ENCODE results near the gene CCDC124. TPM values are rescaled to one million over a fixed set of nuclear protein-coding genes. Genes with fewer than 3 reads are reported as not detected.

CCDC124 gene, protein sequence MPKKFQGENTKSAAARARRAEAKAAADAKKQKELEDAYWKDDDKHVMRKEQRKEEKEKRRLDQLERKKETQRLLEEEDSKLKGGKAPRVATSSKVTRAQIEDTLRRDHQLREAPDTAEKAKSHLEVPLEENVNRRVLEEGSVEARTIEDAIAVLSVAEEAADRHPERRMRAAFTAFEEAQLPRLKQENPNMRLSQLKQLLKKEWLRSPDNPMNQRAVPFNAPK
- polyA plus RNA-seq: 56.8 to 87.0 TPM (median 58.7 TPM) in 3 replicates
- 53.5 TPM for polyA plus RNA-seq (2011; ENCODE audit: low read depth)
- polyA plus RNA-seq (2011; cell fraction: cytosol; rRNA removed): 34.7 and 119 TPM in 2 replicates
- 49.3 and 68.1 TPM in 2 replicates for polyA plus RNA-seq (2011; cell fraction: nucleus; rRNA removed)
- polyA plus RNA-seq (2012; ENCODE audit: low replicate concordance): 59.4 and 143 TPM in 2 replicates
- polyA minus RNA-seq: 6.0 to 9.8 TPM (median 6.4 TPM) in 3 replicates
- polyA minus RNA-seq (2011; cell fraction: cytosol; rRNA and poly(A)+ RNA removed): 33.4 TPM
- 10.2 and 12.6 TPM in 2 replicates for polyA minus RNA-seq (2011; cell fraction: nucleus; rRNA and poly(A)+ RNA removed)

DNA sequence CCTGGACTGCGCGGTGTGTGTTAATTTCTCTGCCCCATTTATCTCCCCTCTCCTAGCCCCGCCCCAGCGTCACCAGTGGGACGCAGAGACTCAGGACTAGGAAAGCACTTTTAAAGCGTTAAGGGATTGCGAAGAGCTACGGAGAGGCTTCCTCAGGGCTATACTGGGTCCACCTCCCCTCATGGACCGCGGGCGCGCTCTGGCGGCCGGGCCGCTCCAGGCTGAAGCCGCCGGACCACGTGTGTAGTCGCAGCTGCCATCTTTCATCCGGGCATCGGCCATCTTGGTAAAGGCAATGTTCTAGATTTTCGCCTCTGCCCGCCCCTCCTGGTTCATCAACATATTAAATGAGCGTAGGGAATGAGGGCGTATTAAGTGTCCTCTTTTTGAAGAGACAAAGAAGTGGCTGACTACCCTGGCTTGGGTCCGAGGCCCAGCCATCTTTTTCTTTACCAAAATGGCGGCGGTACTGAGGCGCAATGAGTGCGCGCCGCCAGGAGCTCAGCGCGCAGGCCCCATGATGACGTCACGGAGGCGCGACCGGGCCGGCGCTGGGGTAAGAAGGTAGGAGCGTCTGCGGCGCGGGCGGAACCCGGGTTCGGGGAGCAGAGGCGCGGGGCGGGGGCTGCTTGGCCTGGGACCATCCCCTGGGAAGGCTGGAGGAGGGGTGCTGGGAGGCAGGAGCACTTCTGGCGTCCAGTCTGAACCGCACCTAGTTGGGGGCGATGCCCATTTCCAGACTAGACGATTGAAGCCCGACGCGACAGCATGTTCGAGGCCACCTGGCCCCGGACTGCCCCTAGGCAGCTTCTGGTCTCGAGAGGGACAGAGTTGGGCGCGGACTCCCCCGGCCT, at the start of gene CCDC124:
Gene CCDC124 (plus strand): TSS at position 531 of the 854 bp plus-strand sequence. CDS start 3,406 bp downstream, outside the sequence.
- H3K27me3 ChIP-seq (ENCODE audit: control insufficient read depth, extremely low read depth, insufficient read depth, low read length): no peaks in the 10 kb centered on the region
- H4K20me1 ChIP-seq (ENCODE audit: control insufficient read depth, extremely low read depth, insufficient read depth, low read length): peaks cover 3% of the 10 kb centered on the region
- peak within 1 kb of the TSS; percentile 99 for H2AFZ ChIP-seq (ENCODE audit: control insufficient read depth, low read length)
- H3K9me3 ChIP-seq (ENCODE audit: control insufficient read depth, low read depth, low read length): no peaks in the 10 kb centered on the region
- peaks cover 0 to 4% of the 10 kb centered on the region in 2 experiments for H3K36me3 ChIP-seq (ENCODE audit: control insufficient read depth in 2 of 2, extremely low read depth in 1 of 2, insufficient read depth in 2 of 2, low read length in 2 of 2)
- H3K4me2 ChIP-seq (ENCODE audit: control insufficient read depth, extremely low read depth, insufficient read depth, low read depth, low read length): peak within 1 kb of the TSS; percentile 97
- FAIRE-seq (peak; percentile 74), DNase-seq (ENCODE audit: low read depth, low spot score) (no peak)
- peak within 1 kb of the TSS; percentile 96 for H3K9ac ChIP-seq (ENCODE audit: control insufficient read depth, extremely low read depth, insufficient read depth, low read length)
- dilution Hi-C loops (cut with MboI; ENCODE audit: extremely low pct_ligation_motif_present, low sequenced_read_pairs): no loop called here
- H3K9me1 ChIP-seq (ENCODE audit: control insufficient read depth, extremely low read depth, insufficient read depth, low read length): no peaks in the 10 kb centered on the region
- peak within 1 kb of the TSS; percentile 80 to 83 (median 82) for H3K4me3 ChIP-seq (ENCODE audit: control insufficient read depth in 2 of 3, extremely low read depth in 1 of 3, insufficient read depth in 2 of 3, low read depth in 1 of 3, low read length in 3 of 3)
- peaks cover 19% of the 10 kb centered on the region for H3K79me2 ChIP-seq (ENCODE audit: control insufficient read depth, insufficient read depth, low read length)
- peaks cover 12% of the 10 kb centered on the region for H3K4me1 ChIP-seq (ENCODE audit: control insufficient read depth, extremely low read depth, insufficient read depth, low read length)
- TF ChIP-seq EZH2 (IDR thresholded peaks at IDR 0.05; ENCODE audit: low read length): no peak
- TF ChIP-seq, protein P1, sequence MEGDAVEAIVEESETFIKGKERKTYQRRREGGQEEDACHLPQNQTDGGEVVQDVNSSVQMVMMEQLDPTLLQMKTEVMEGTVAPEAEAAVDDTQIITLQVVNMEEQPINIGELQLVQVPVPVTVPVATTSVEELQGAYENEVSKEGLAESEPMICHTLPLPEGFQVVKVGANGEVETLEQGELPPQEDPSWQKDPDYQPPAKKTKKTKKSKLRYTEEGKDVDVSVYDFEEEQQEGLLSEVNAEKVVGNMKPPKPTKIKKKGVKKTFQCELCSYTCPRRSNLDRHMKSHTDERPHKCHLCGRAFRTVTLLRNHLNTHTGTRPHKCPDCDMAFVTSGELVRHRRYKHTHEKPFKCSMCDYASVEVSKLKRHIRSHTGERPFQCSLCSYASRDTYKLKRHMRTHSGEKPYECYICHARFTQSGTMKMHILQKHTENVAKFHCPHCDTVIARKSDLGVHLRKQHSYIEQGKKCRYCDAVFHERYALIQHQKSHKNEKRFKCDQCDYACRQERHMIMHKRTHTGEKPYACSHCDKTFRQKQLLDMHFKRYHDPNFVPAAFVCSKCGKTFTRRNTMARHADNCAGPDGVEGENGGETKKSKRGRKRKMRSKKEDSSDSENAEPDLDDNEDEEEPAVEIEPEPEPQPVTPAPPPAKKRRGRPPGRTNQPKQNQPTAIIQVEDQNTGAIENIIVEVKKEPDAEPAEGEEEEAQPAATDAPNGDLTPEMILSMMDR (optimal IDR thresholded peaks at IDR 0.05 in 1 of 3, IDR thresholded peaks at IDR 0.05 in 1 of 3, conservative IDR thresholded peaks at IDR 0.05 in 1 of 3; ENCODE audit: extremely low read depth in 1 of 3, insufficient read depth in 2 of 3, low read length in 3 of 3): peak; percentile 96 to 99 (median 98)
- H3K27ac ChIP-seq (ENCODE audit: control insufficient read depth, insufficient read depth, low read length): peak within 1 kb of the TSS; percentile 99

DNA sequence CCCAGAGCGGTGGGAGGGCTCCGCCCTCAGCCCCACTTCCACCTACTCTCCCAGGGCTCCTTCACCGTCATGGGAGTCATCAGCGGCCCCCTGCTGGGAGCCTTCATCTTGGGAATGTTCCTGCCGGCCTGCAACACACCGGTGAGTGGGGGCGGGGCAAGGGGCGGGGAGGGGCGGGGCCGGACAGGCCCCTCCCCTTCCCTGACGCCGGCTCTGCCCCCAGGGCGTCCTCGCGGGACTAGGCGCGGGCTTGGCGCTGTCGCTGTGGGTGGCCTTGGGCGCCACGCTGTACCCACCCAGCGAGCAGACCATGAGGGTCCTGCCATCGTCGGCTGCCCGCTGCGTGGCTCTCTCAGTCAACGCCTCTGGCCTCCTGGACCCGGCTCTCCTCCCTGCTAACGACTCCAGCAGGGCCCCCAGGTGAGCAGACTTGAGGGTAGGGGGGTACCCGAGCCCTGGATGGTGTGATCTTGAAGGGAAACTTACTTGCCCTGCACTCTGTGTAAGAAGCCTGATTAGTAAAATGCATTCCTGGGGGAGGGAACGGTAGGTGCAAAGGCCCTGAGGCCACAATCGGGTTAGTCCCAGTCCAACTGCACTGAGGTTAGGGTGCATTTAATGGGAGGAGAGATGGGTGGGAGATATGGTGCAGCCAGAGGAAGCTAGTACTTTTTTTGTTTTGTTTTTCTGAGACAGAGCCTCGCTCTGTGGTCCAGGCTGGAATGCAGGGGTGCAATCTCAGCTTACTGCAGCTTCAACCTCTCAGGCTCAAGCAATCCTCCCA, 49.0 kb upstream of the CCDC124 start:
- Histone ChIP-seq H3K4me1 (ENCODE audit: control insufficient read depth, extremely low read depth, insufficient read depth, low read length) (no peaks in the 10 kb centered on the region), H3K4me2 (ENCODE audit: control insufficient read depth, extremely low read depth, insufficient read depth, low read depth, low read length) (no peak overlapping the region), H3K27me3 (ENCODE audit: control insufficient read depth, extremely low read depth, insufficient read depth, low read length) (no peaks in the 10 kb centered on the region), H4K20me1 (ENCODE audit: control insufficient read depth, extremely low read depth, insufficient read depth, low read length) (no peaks in the 10 kb centered on the region), H3K9me3 (ENCODE audit: control insufficient read depth, low read depth, low read length) (no peaks in the 10 kb centered on the region), H3K9me1 (ENCODE audit: control insufficient read depth, extremely low read depth, insufficient read depth, low read length) (no peaks in the 10 kb centered on the region), H3K27ac (ENCODE audit: control insufficient read depth, insufficient read depth, low read length) (no peak overlapping the region), H3K79me2 (ENCODE audit: control insufficient read depth, insufficient read depth, low read length) (no peaks in the 10 kb centered on the region), H3K36me3 (ENCODE audit: control insufficient read depth in 2 of 2, extremely low read depth in 1 of 2, insufficient read depth in 2 of 2, low read length in 2 of 2) (no peaks in the 10 kb centered on the region), H2AFZ (ENCODE audit: control insufficient read depth, low read length) (no peak overlapping the region), H3K9ac (ENCODE audit: control insufficient read depth, extremely low read depth, insufficient read depth, low read length) (no peak overlapping the region), H3K4me3 (ENCODE audit: control insufficient read depth in 2 of 3, extremely low read depth in 1 of 3, insufficient read depth in 2 of 3, low read depth in 1 of 3, low read length in 3 of 3) (no peak overlapping the region)
- no peak for FAIRE-seq
- TF ChIP-seq, protein P1 (optimal IDR thresholded peaks at IDR 0.05 in 1 of 3, IDR thresholded peaks at IDR 0.05 in 1 of 3, conservative IDR thresholded peaks at IDR 0.05 in 1 of 3; ENCODE audit: extremely low read depth in 1 of 3, insufficient read depth in 2 of 3, low read length in 3 of 3): no peak
- no peak for TF ChIP-seq EZH2 (IDR thresholded peaks at IDR 0.05; ENCODE audit: low read length)
- no peak for DNase-seq (ENCODE audit: low read depth, low spot score)
- dilution Hi-C loops (cut with MboI; ENCODE audit: extremely low pct_ligation_motif_present, low sequenced_read_pairs): no loop called here
